HCT116 (cell line): ENCODE measurements around the gene TUBA4A. TPM values are rescaled to one million over a fixed set of nuclear protein-coding genes. Genes with fewer than 3 reads are reported as not detected.

ENCODE experiments used
- ATAC-seq: fragments of 200-7000 bp; cut with Tn5 transposase; 2 replicates; pipeline ENCODE4 v1.9.1; 2020; ENCODE audit warnings: mild to moderate bottlenecking, moderate library complexity
- BruUV-seq: library from RNA; stranded (reverse); fragments of 400-500 nt; replicated peaks from 2 replicates; lab custom pipeline; 2021; lab: Mats Ljungman, UMichigan
- CTCF ChIA-PET: fragments of 300-600 bp; sonication (Branson Sonifier 250); formaldehyde crosslinking; loops from one replicate; lab custom pipeline; 2021; ENCODE audit warnings: antibody characterized with exemption; lab: Charles Lee
- POLR2A ChIA-PET: fragments of 300-600, 350-600 bp; sonication (Branson Sonifier 250); formaldehyde crosslinking; loops from one replicate; lab custom pipeline; 2021; ENCODE audit warnings: antibody characterized with exemption; lab: Charles Lee
- RAD21 ChIA-PET, 2 experiments: fragments of 300-600 bp; sonication (Branson Sonifier 250); formaldehyde crosslinking; loops; one replicate each; lab custom pipeline; 2023; ENCODE audit warnings: low total read pairs in 2 of 2; ENCODE audit not compliant: uncharacterized antibody in 2 of 2, unreplicated experiment in 2 of 2, low non-redundant PET in 1 of 2; lab: Charles Lee
- DNase-seq: peaks from one replicate; pipeline ENCODE4 v3.0.0-alpha.2; 2010; ENCODE audit warnings: low read depth, low spot score
- H2AFZ ChIP-seq: fragments of 200-600 bp; shearing (Covaris generic), sonication (generic); 2 replicates; pipeline ENCODE4 v1.6.1; 2017; ENCODE audit warnings: low read depth, mixed run types, mixed read lengths, antibody characterized with exemption, low read length; ENCODE audit not compliant: poor library complexity, severe bottlenecking
- H3K27ac ChIP-seq: 2 replicates; pipeline ENCODE4 v1.5.1; 2012; ENCODE audit warnings: low read depth, low read length
- H3K27me3 ChIP-seq: fragments of 200-600 bp; sonication (generic); 2 replicates; pipeline ENCODE4 v1.6.1; 2016; ENCODE audit warnings: mixed run types, low read length, mixed read lengths; ENCODE audit not compliant: insufficient read depth
- H3K36me3 ChIP-seq, 2 experiments: fragments of 200-500 bp in 1 of 2; fragments of 200-600 bp in 1 of 2; sonication (Bioruptor generic) in 1 of 2; sonication (generic) in 1 of 2; 2 replicates each; pipeline versions ENCODE4 v1.5.1 to v1.6.1; 2014 to 2016; ENCODE audit warnings: low read length in 2 of 2, inconsistent platforms in 1 of 2, mixed read lengths in 1 of 2, mixed run types in 1 of 2; ENCODE audit not compliant: insufficient read depth in 2 of 2, control insufficient read depth in 1 of 2
- H3K4me1 ChIP-seq, 2 experiments: fragments of 200-600 bp in 1 of 2; sonication (generic) in 1 of 2; 2 replicates each; pipeline versions ENCODE4 v1.5.1 to v1.6.1; 2012 to 2017; ENCODE audit warnings: low read length in 2 of 2, inconsistent platforms in 1 of 2, mild to moderate bottlenecking in 1 of 2, mixed read lengths in 1 of 2, mixed run types in 1 of 2, moderate library complexity in 1 of 2; ENCODE audit not compliant: insufficient read depth in 2 of 2, control insufficient read depth in 1 of 2
- H3K4me2 ChIP-seq: fragments of 200-600 bp; sonication (generic); 2 replicates; pipeline ENCODE4 v1.6.1; 2017; ENCODE audit warnings: mixed run types, low read length, mixed read lengths
- H3K4me3 ChIP-seq, 2 experiments: fragments of 200-600 bp in 1 of 2; sonication (generic) in 1 of 2; replicated peaks in 1 of 2; 2 replicates each; pipeline ENCODE4 v1.5.1; 2011 to 2016; ENCODE audit warnings: low read length in 2 of 2, control low read depth in 1 of 2, low read depth in 1 of 2, mild to moderate bottlenecking in 1 of 2, mixed read lengths in 1 of 2, mixed run types in 1 of 2
- H3K79me2 ChIP-seq: fragments of 200-600 bp; sonication (generic); 2 replicates; pipeline ENCODE4 v1.6.1; 2017; ENCODE audit warnings: mild to moderate bottlenecking, mixed run types, low read length, moderate library complexity, mixed read lengths; ENCODE audit not compliant: insufficient read depth
- H3K9ac ChIP-seq: fragments of 200-600 bp; sonication (generic); 2 replicates; pipeline ENCODE4 v1.6.1; 2016; ENCODE audit warnings: low read length, mixed read lengths
- H3K9me2 ChIP-seq: fragments of 200-600 bp; sonication (generic), shearing (Covaris generic); 2 replicates; pipeline ENCODE4 v1.6.1; 2017; ENCODE audit warnings: mixed run types, mild to moderate bottlenecking, moderate library complexity; ENCODE audit not compliant: insufficient read depth
- H3K9me3 ChIP-seq, 2 experiments: fragments of 200-500 bp in 1 of 2; fragments of 200-600 bp in 1 of 2; sonication (Bioruptor generic) in 1 of 2; sonication (generic) in 1 of 2; 2 replicates each; pipeline ENCODE4 v1.6.1; 2014 to 2017; ENCODE audit warnings: low read length in 2 of 2, mixed read lengths in 2 of 2, inconsistent platforms in 1 of 2, low read depth in 1 of 2, mild to moderate bottlenecking in 1 of 2, mixed run types in 1 of 2, moderate library complexity in 1 of 2; ENCODE audit not compliant: control insufficient read depth in 1 of 2, insufficient read depth in 1 of 2
- H4K20me1 ChIP-seq: fragments of 200-600 bp; sonication (generic), shearing (Covaris generic); 2 replicates; pipeline ENCODE4 v1.6.1; 2017; ENCODE audit warnings: mixed run types, mild to moderate bottlenecking, moderate library complexity; ENCODE audit not compliant: insufficient read depth
- ATF3 ChIP-seq: IDR thresholded peaks from 2 replicates; pipeline ENCODE4 v1.6.1; 2012
- CEBPB ChIP-seq: IDR thresholded peaks from 2 replicates; pipeline ENCODE4 v1.6.1; 2012; ENCODE audit warnings: low read depth
- ELF1 ChIP-seq: IDR thresholded peaks from 2 replicates; pipeline ENCODE4 v1.6.1; 2012; ENCODE audit warnings: low read depth, borderline replicate concordance
- EZH2phosphoT487 ChIP-seq: fragments of 200-600 bp; IDR thresholded peaks from 2 replicates; pipeline ENCODE4 v1.6.1; 2018; ENCODE audit warnings: antibody characterized with exemption, borderline replicate concordance
- JUND ChIP-seq: IDR thresholded peaks from 2 replicates; pipeline ENCODE4 v1.6.1; 2012
- POLR2A ChIP-seq: IDR thresholded peaks from 2 replicates; pipeline ENCODE4 v1.7.0; 2011; ENCODE audit warnings: borderline replicate concordance; ENCODE audit not compliant: insufficient read depth, insufficient read length; ENCODE audit errors: extremely low read depth
- POLR2AphosphoS5 ChIP-seq: IDR thresholded peaks from 2 replicates; pipeline ENCODE4 v1.6.1; 2011; ENCODE audit warnings: mild to moderate bottlenecking, low read depth, low read length, moderate library complexity
- RAD21 ChIP-seq: IDR thresholded peaks from 2 replicates; pipeline ENCODE4 v1.6.1; 2012; ENCODE audit warnings: low read depth, mild to moderate bottlenecking
- SP1 ChIP-seq: IDR thresholded peaks from 2 replicates; pipeline ENCODE4 v1.6.1; 2012; ENCODE audit warnings: low read depth
- SRF ChIP-seq: IDR thresholded peaks from 2 replicates; pipeline ENCODE4 v1.6.1; 2012; ENCODE audit warnings: low read depth
- TCF7L2 ChIP-seq: IDR thresholded peaks from 2 replicates; pipeline ENCODE4 v1.7.0; 2011; ENCODE audit warnings: borderline replicate concordance, inconsistent platforms; ENCODE audit not compliant: insufficient read depth, insufficient read length; ENCODE audit errors: extremely low read depth
- ZFX ChIP-seq: fragments of 450-650 bp; IDR thresholded peaks from 2 replicates; pipeline ENCODE4 v1.6.1; 2017
- ZNF274 ChIP-seq: fragments of 200-500 bp; sonication (Bioruptor generic); IDR thresholded peaks from 2 replicates; pipeline ENCODE4 v1.6.1; 2014; ENCODE audit warnings: mild to moderate bottlenecking, low read depth, low read length, inconsistent platforms
- intact Hi-C: fragments of 100-400 bp; cut with micrococcal nuclease; formaldehyde crosslinking; loops from 2 replicates; pipeline ENCODE4 v1.10.0; 2022
- total RNA-seq: library from RNA; stranded (reverse); gene quantifications from one replicate; pipeline ENCODE4 v1.2.1, GENCODE V29; 2021; ENCODE audit not compliant: unreplicated experiment
- TF ChIP-seq, protein P1 (sequence below): IDR thresholded peaks from 2 replicates; pipeline ENCODE4 v1.6.1; 2011; ENCODE audit warnings: mild to moderate bottlenecking, low read length, moderate library complexity; ENCODE audit not compliant: insufficient replicate concordance; ENCODE audit errors: extremely low read depth
- TF ChIP-seq, protein P2 (sequence below): IDR thresholded peaks from 2 replicates; pipeline ENCODE4 v1.6.1; 2012; ENCODE audit warnings: low read depth
- TF ChIP-seq, protein P3 (sequence below), 3 experiments: fragments of 200-600 bp in 1 of 3; sonication (generic) in 1 of 3; IDR thresholded peaks in 2 of 3; conservative IDR thresholded peaks in 1 of 3; 2 replicates each; pipeline ENCODE4 v1.5.1; 2012 to 2017; ENCODE audit warnings: low read depth in 2 of 3, low read length in 2 of 3, antibody characterized with exemption in 1 of 3, borderline replicate concordance in 1 of 3, control low read depth in 1 of 3, mild to moderate bottlenecking in 1 of 3, mixed read lengths in 1 of 3, mixed run types in 1 of 3, moderate library complexity in 1 of 3; ENCODE audit not compliant: insufficient read depth in 1 of 3

TUBA4A gene
- total RNA-seq, 1 experiment from 2014 or later = 32.7 TPM

DNA sequence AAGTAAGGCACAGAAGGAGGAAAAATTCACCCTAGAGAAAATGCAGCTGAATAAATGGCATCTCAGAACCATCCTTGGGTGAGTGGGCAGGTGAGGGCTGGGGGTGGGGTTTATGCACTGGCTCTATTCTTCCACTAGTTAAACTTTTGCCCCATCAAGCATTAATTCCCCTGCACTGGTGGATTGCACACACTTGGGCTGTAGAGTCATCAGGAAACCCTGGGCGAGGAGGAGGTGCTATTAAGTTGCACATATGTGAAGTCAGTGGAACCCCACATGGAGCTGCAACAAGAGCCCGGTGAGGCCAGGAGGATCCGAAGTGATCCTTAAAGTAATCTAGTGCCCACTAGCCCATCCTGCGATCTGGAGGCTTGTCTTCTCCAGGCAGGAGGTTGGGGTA is 18.6 kb upstream of the TUBA4A start (continued):
- TF ChIP-seq, protein P1, sequence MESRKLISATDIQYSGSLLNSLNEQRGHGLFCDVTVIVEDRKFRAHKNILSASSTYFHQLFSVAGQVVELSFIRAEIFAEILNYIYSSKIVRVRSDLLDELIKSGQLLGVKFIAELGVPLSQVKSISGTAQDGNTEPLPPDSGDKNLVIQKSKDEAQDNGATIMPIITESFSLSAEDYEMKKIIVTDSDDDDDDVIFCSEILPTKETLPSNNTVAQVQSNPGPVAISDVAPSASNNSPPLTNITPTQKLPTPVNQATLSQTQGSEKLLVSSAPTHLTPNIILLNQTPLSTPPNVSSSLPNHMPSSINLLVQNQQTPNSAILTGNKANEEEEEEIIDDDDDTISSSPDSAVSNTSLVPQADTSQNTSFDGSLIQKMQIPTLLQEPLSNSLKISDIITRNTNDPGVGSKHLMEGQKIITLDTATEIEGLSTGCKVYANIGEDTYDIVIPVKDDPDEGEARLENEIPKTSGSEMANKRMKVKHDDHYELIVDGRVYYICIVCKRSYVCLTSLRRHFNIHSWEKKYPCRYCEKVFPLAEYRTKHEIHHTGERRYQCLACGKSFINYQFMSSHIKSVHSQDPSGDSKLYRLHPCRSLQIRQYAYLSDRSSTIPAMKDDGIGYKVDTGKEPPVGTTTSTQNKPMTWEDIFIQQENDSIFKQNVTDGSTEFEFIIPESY = no peak
- TF ChIP-seq SRF = no peak
- TF ChIP-seq RAD21 = no peak

GRCh38 chr2:219271021-219271420 is 17.3 kb upstream of the TUBA4A start:
- BruUV-seq = no TSS peak
- Histone ChIP-seq H3K79me2 (no peaks in the 10 kb centered on the region), H2AFZ (no peak overlapping the region), H3K36me3 (no peaks in the 10 kb centered on the region), H3K4me2 (no peak overlapping the region), H4K20me1 (no peaks in the 10 kb centered on the region), H3K9me3 (no peaks in the 10 kb centered on the region), H3K9ac (no peak overlapping the region), H3K27ac (no peak overlapping the region), H3K4me1 (peaks cover 27 to 35% of the 10 kb centered on the region in 2 experiments), H3K27me3 (peaks cover 6% of the 10 kb centered on the region; the same call in 1 of the 2 replicates), H3K9me2 (no peaks in the 10 kb centered on the region), H3K4me3 (no peak overlapping the region)
- ChIA-PET CTCF (no interaction called here), POLR2A (no interaction called here), RAD21 (no interaction called here)
- ATAC-seq (no peak), DNase-seq (no peak)
- intact Hi-C loops = no loop called here
- TF ChIP-seq CEBPB (no peak), POLR2A (no peak), TCF7L2 (no peak), SP1 (no peak), EZH2phosphoT487 (no peak), ELF1 (no peak), ZNF274 (no peak), JUND (no peak), ZFX (no peak), ATF3 (no peak), POLR2AphosphoS5 (no peak)
- TF ChIP-seq, protein P1 = no peak
- TF ChIP-seq, protein P2, sequence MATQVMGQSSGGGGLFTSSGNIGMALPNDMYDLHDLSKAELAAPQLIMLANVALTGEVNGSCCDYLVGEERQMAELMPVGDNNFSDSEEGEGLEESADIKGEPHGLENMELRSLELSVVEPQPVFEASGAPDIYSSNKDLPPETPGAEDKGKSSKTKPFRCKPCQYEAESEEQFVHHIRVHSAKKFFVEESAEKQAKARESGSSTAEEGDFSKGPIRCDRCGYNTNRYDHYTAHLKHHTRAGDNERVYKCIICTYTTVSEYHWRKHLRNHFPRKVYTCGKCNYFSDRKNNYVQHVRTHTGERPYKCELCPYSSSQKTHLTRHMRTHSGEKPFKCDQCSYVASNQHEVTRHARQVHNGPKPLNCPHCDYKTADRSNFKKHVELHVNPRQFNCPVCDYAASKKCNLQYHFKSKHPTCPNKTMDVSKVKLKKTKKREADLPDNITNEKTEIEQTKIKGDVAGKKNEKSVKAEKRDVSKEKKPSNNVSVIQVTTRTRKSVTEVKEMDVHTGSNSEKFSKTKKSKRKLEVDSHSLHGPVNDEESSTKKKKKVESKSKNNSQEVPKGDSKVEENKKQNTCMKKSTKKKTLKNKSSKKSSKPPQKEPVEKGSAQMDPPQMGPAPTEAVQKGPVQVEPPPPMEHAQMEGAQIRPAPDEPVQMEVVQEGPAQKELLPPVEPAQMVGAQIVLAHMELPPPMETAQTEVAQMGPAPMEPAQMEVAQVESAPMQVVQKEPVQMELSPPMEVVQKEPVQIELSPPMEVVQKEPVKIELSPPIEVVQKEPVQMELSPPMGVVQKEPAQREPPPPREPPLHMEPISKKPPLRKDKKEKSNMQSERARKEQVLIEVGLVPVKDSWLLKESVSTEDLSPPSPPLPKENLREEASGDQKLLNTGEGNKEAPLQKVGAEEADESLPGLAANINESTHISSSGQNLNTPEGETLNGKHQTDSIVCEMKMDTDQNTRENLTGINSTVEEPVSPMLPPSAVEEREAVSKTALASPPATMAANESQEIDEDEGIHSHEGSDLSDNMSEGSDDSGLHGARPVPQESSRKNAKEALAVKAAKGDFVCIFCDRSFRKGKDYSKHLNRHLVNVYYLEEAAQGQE = no peak
- TF ChIP-seq, protein P3, sequence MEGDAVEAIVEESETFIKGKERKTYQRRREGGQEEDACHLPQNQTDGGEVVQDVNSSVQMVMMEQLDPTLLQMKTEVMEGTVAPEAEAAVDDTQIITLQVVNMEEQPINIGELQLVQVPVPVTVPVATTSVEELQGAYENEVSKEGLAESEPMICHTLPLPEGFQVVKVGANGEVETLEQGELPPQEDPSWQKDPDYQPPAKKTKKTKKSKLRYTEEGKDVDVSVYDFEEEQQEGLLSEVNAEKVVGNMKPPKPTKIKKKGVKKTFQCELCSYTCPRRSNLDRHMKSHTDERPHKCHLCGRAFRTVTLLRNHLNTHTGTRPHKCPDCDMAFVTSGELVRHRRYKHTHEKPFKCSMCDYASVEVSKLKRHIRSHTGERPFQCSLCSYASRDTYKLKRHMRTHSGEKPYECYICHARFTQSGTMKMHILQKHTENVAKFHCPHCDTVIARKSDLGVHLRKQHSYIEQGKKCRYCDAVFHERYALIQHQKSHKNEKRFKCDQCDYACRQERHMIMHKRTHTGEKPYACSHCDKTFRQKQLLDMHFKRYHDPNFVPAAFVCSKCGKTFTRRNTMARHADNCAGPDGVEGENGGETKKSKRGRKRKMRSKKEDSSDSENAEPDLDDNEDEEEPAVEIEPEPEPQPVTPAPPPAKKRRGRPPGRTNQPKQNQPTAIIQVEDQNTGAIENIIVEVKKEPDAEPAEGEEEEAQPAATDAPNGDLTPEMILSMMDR (IDR thresholded peaks at IDR 0.05 in 2 of 3, conservative IDR thresholded peaks at IDR 0.05 in 1 of 3; ENCODE audit: borderline replicate concordance in 1 of 3, insufficient read depth in 1 of 3, low read depth in 2 of 3, low read length in 2 of 3) = no peak
